GM21528 (cell line): ENCODE measurements around the gene CERCAM.
"Not testable (repeated sequence)": the region's sequence is repeated elsewhere in the genome, so short reads cannot be mapped to it uniquely, and the experiment has no call there.

ENCODE experiments used
- ATAC-seq: cut with Tn5 transposase; IDR thresholded peaks from one replicate; pipeline ENCODE4 v1.9.1; 2021; ENCODE audit warnings: mild to moderate bottlenecking, moderate library complexity; ENCODE audit not compliant: unreplicated experiment, low FRiP score

The CERCAM gene

GRCh38 chr9:128393145-128393775, 27.4 kb upstream of the CERCAM start:
- no peak for ATAC-seq

GRCh38 chr9:128393970-128394369, 26.7 kb upstream of the CERCAM start:
- ATAC-seq, result no peak

- ATAC-seq, result no peak
These were observed 26.1 kb upstream of the CERCAM start for GRCh38 chr9:128394379-128395168.

- ATAC-seq, result no peak
These were observed 23.6 kb upstream of the CERCAM start for GRCh38 chr9:128396970-128397613.

GRCh38 chr9:128397831-128398230, 22.8 kb upstream of the CERCAM start:
- no peak for ATAC-seq

GRCh38 chr9:128399861-128400260, 20.8 kb upstream of the CERCAM start:
- ATAC-seq, result no peak

GRCh38 chr9:128404560-128404959, 16.1 kb upstream of the CERCAM start:
- ATAC-seq, result no peak

GRCh38 chr9:128405077-128405779, 15.4 kb upstream of the CERCAM start:
- no peak for ATAC-seq

GRCh38 chr9:128405780-128406171, 14.9 kb upstream of the CERCAM start:
- ATAC-seq, result no peak

GRCh38 chr9:128406848-128407391, 13.7 kb upstream of the CERCAM start:
- no peak for ATAC-seq

- no peak for ATAC-seq
These were observed 11.7 kb upstream of the CERCAM start for GRCh38 chr9:128408963-128409431.

GRCh38 chr9:128409450-128409849, 11.2 kb upstream of the CERCAM start:
- ATAC-seq, result no peak

GRCh38 chr9:128409978-128410377, 10.7 kb upstream of the CERCAM start:
- ATAC-seq, result no peak

GRCh38 chr9:128411364-128412119, 9.1 kb upstream of the CERCAM start:
- no peak for ATAC-seq

GRCh38 chr9:128412120-128412790, 8.4 kb upstream of the CERCAM start:
- ATAC-seq, result no peak

GRCh38 chr9:128413728-128414127, 6.9 kb upstream of the CERCAM start:
- ATAC-seq, result not testable (repeated sequence)

- no peak for ATAC-seq
These were observed 6.2 kb upstream of the CERCAM start for GRCh38 chr9:128414461-128414860.

- ATAC-seq, result no peak
These were observed 5.4 kb upstream of the CERCAM start for GRCh38 chr9:128415281-128415680.

GRCh38 chr9:128416014-128416413, 4.6 kb upstream of the CERCAM start:
- ATAC-seq, result no peak
